ENCODE data around the gene COX7B2.

The COX7B2 gene

DNA sequence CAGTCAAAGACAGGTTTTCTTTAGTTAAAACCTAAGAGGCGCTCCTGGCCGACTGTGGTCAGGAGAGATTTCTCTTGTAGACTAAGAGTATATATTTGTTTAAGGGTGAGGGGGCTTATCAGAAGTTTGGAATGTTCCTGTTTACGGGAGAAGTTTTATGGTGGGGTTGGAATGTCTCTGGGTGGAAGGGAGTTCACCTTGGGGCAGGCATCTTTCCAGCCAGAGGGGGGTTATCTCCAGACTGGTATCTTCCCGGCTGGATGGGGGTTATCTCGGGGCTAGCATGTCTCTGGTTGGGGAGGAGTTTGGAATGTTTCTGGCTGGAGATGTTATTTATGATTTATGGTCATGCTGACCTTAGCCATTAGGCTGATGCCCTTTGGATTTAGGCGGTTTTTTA is 116.0 kb downstream of the COX7B2 start:
- Histone ChIP-seq H3K79me2 (ENCODE audit: control insufficient read depth, insufficient read depth, low read length) (no peaks in the 10 kb centered on the region), H3K4me2 (ENCODE audit: low read length) (no peak overlapping the region), H3K4me1 (ENCODE audit: control insufficient read depth, low read depth, low read length) (no peaks in the 10 kb centered on the region), H3K79me1 (ENCODE audit: low read length) (no peaks in the 10 kb centered on the region), H2BK5ac (ENCODE audit: low read length) (no peak overlapping the region), H2AK5ac (ENCODE audit: low read length) (no peak overlapping the region), H3K36me3 (ENCODE audit: control insufficient read depth, insufficient read depth, low read length) (no peaks in the 10 kb centered on the region), H3K27ac (ENCODE audit: low read depth, low read length) (no peak overlapping the region), H4K5ac (ENCODE audit: low read length) (no peak overlapping the region), H3K27me3 (ENCODE audit: insufficient read depth, low read length, poor library complexity) (no peaks in the 10 kb centered on the region), H3K4ac (ENCODE audit: low read depth, low read length) (no peak overlapping the region), H2BK15ac (replicated peaks; ENCODE audit: low read depth) (no peak overlapping the region), H2BK120ac (ENCODE audit: low read depth, low read length) (no peak overlapping the region), H3K18ac (ENCODE audit: low read length) (no peak overlapping the region), H3K9ac (ENCODE audit: low read length) (no peak overlapping the region), H3K56ac (ENCODE audit: low read length) (no peak overlapping the region), H3K23ac (ENCODE audit: low read length) (no peak overlapping the region), H4K8ac (ENCODE audit: low read depth, low read length) (no peak overlapping the region), H3K4me3 (ENCODE audit: low read length) (no peak overlapping the region)
- DNase-seq: peak; percentile 52
- WGBS (ENCODE audit: extremely low coverage, insufficient coverage, low lambda C conversion rate): no CpG with 5 or more reads among the region's 6 CpGs

DNA sequence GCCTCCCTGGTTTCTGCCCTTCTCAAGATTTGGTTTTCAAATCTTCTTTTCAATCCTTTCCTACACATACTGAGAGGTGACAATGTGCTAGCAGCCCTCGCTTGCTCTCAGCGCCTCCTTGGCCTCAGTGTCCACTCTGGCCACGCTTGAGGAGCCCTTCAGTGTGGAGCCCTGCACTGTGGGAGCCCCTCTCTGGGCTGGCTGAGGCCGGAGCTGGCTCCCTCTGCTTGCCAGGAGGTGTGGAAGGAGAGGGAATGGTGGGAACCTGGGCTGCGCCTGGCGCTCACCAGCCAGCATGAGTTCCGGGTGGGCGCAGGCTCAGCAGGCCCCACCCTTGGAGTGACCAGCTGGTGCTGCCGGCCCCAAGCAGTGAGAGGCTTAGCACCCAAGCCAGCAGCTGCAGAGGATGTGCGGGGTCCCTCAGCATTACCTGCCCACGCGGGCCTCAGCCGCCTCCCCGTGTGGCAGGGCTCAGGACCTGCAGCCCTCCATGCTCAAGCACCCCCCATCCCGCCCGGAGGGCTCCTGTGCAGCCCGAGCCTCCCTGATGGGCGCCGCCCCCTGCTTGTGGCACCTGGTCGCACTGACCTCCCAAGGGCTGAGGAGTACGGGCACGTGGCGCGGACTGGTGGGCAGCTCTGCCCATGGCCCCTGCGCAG is 127.5 kb downstream of the COX7B2 start:
- WGBS (ENCODE audit: extremely low coverage, insufficient coverage, low lambda C conversion rate): no CpG with 5 or more reads among the region's 25 CpGs
- Histone ChIP-seq H3K4ac (ENCODE audit: low read depth, low read length) (no peak overlapping the region), H3K9ac (ENCODE audit: low read length) (no peak overlapping the region), H3K23ac (ENCODE audit: low read length) (no peak overlapping the region), H3K18ac (ENCODE audit: low read length) (no peak overlapping the region), H2BK15ac (replicated peaks; ENCODE audit: low read depth) (no peak overlapping the region), H3K27ac (ENCODE audit: low read depth, low read length) (no peak overlapping the region), H3K79me1 (ENCODE audit: low read length) (no peaks in the 10 kb centered on the region), H3K4me2 (ENCODE audit: low read length) (no peak overlapping the region), H2AK5ac (ENCODE audit: low read length) (no peak overlapping the region), H3K27me3 (ENCODE audit: insufficient read depth, low read length, poor library complexity) (no peaks in the 10 kb centered on the region), H2BK120ac (ENCODE audit: low read depth, low read length) (no peak overlapping the region), H2BK5ac (ENCODE audit: low read length) (no peak overlapping the region), H4K8ac (ENCODE audit: low read depth, low read length) (no peak overlapping the region), H4K5ac (ENCODE audit: low read length) (no peak overlapping the region), H3K4me1 (ENCODE audit: control insufficient read depth, low read depth, low read length) (no peaks in the 10 kb centered on the region), H3K56ac (ENCODE audit: low read length) (no peak overlapping the region), H3K79me2 (ENCODE audit: control insufficient read depth, insufficient read depth, low read length) (no peaks in the 10 kb centered on the region), H3K36me3 (ENCODE audit: control insufficient read depth, insufficient read depth, low read length) (no peaks in the 10 kb centered on the region), H3K4me3 (ENCODE audit: low read length) (no peak overlapping the region)
- no peak for DNase-seq

GRCh38 chr4:46765465-46765864 is 143.6 kb downstream of the COX7B2 start:
- WGBS (ENCODE audit: extremely low coverage, insufficient coverage, low lambda C conversion rate): no CpG with 5 or more reads among the region's 2 CpGs
- Histone ChIP-seq H3K23ac (ENCODE audit: low read length) (no peak overlapping the region), H3K4me3 (ENCODE audit: low read length) (no peak overlapping the region), H2BK120ac (ENCODE audit: low read depth, low read length) (no peak overlapping the region), H3K56ac (ENCODE audit: low read length) (no peak overlapping the region), H3K9ac (ENCODE audit: low read length) (no peak overlapping the region), H2AK5ac (ENCODE audit: low read length) (no peak overlapping the region), H3K79me1 (ENCODE audit: low read length) (no peaks in the 10 kb centered on the region), H2BK15ac (replicated peaks; ENCODE audit: low read depth) (no peak overlapping the region), H3K18ac (ENCODE audit: low read length) (no peak overlapping the region), H3K4me1 (ENCODE audit: control insufficient read depth, low read depth, low read length) (no peaks in the 10 kb centered on the region), H4K8ac (ENCODE audit: low read depth, low read length) (no peak overlapping the region), H3K27ac (ENCODE audit: low read depth, low read length) (no peak overlapping the region), H3K27me3 (ENCODE audit: insufficient read depth, low read length, poor library complexity) (no peaks in the 10 kb centered on the region), H3K4me2 (ENCODE audit: low read length) (no peak overlapping the region), H3K4ac (ENCODE audit: low read depth, low read length) (no peak overlapping the region), H3K36me3 (ENCODE audit: control insufficient read depth, insufficient read depth, low read length) (no peaks in the 10 kb centered on the region), H2BK5ac (ENCODE audit: low read length) (no peak overlapping the region), H4K5ac (ENCODE audit: low read length) (no peak overlapping the region), H3K79me2 (ENCODE audit: control insufficient read depth, insufficient read depth, low read length) (no peaks in the 10 kb centered on the region)
- DNase-seq: no peak

GRCh38 chr4:46730075-46730474 is 179.0 kb downstream of the COX7B2 start:
- Histone ChIP-seq H3K23ac (ENCODE audit: low read length) (no peak overlapping the region), H2BK120ac (ENCODE audit: low read depth, low read length) (no peak overlapping the region), H3K4me3 (ENCODE audit: low read length) (no peak overlapping the region), H3K4me2 (ENCODE audit: low read length) (no peak overlapping the region), H4K5ac (ENCODE audit: low read length) (no peak overlapping the region), H3K36me3 (ENCODE audit: control insufficient read depth, insufficient read depth, low read length) (no peaks in the 10 kb centered on the region), H3K27ac (ENCODE audit: low read depth, low read length) (no peak overlapping the region), H2BK15ac (replicated peaks; ENCODE audit: low read depth) (no peak overlapping the region), H2BK5ac (ENCODE audit: low read length) (no peak overlapping the region), H2AK5ac (ENCODE audit: low read length) (no peak overlapping the region), H3K18ac (ENCODE audit: low read length) (no peak overlapping the region), H3K79me1 (ENCODE audit: low read length) (no peaks in the 10 kb centered on the region), H3K4ac (ENCODE audit: low read depth, low read length) (no peak overlapping the region), H3K79me2 (ENCODE audit: control insufficient read depth, insufficient read depth, low read length) (no peaks in the 10 kb centered on the region), H3K27me3 (ENCODE audit: insufficient read depth, low read length, poor library complexity) (no peaks in the 10 kb centered on the region), H3K9ac (ENCODE audit: low read length) (no peak overlapping the region), H3K56ac (ENCODE audit: low read length) (no peak overlapping the region), H3K4me1 (ENCODE audit: control insufficient read depth, low read depth, low read length) (no peaks in the 10 kb centered on the region), H4K8ac (ENCODE audit: low read depth, low read length) (no peak overlapping the region)
- no CpG with 5 or more reads among the region's 3 CpGs for WGBS (ENCODE audit: extremely low coverage, insufficient coverage, low lambda C conversion rate)
- no peak for DNase-seq

- no peak overlapping the region for H3K18ac ChIP-seq (ENCODE audit: low read length)
Observed at GRCh38 chr4:46720055-46720454, 189.0 kb downstream of the COX7B2 start.

GRCh38 chr4:46717950-46718349 is 191.1 kb downstream of the COX7B2 start:
- H3K4me1 ChIP-seq (ENCODE audit: control insufficient read depth, low read depth, low read length): no peaks in the 10 kb centered on the region
- H3K9ac ChIP-seq (ENCODE audit: low read length): no peak overlapping the region
- no peak overlapping the region for H3K27ac ChIP-seq (ENCODE audit: low read depth, low read length)
- DNase-seq: no peak
- H3K79me2 ChIP-seq (ENCODE audit: control insufficient read depth, insufficient read depth, low read length): no peaks in the 10 kb centered on the region
- H2BK15ac ChIP-seq (replicated peaks; ENCODE audit: low read depth): no peak overlapping the region
- H3K4me3 ChIP-seq (ENCODE audit: low read length): no peak overlapping the region
- H2BK5ac ChIP-seq (ENCODE audit: low read length): no peak overlapping the region
- no peak overlapping the region for H3K18ac ChIP-seq (ENCODE audit: low read length)
- H3K4ac ChIP-seq (ENCODE audit: low read depth, low read length): no peak overlapping the region
- H4K5ac ChIP-seq (ENCODE audit: low read length): no peak overlapping the region
- H3K4me2 ChIP-seq (ENCODE audit: low read length): no peak overlapping the region
- H3K23ac ChIP-seq (ENCODE audit: low read length): no peak overlapping the region
- H3K36me3 ChIP-seq (ENCODE audit: control insufficient read depth, insufficient read depth, low read length): no peaks in the 10 kb centered on the region
- WGBS (ENCODE audit: extremely low coverage, insufficient coverage, low lambda C conversion rate): no CpG with 5 or more reads among the region's 1 CpG
- H3K27me3 ChIP-seq (ENCODE audit: insufficient read depth, low read length, poor library complexity): no peaks in the 10 kb centered on the region
- H2AK5ac ChIP-seq (ENCODE audit: low read length): no peak overlapping the region
- H2BK120ac ChIP-seq (ENCODE audit: low read depth, low read length): no peak overlapping the region
- no peak overlapping the region for H4K8ac ChIP-seq (ENCODE audit: low read depth, low read length)
- H3K79me1 ChIP-seq (ENCODE audit: low read length): no peaks in the 10 kb centered on the region
- no peak overlapping the region for H3K56ac ChIP-seq (ENCODE audit: low read length)

More at GRCh38 chr4:46720055-46720454, 189.0 kb downstream of the COX7B2 start:
- H3K23ac ChIP-seq (ENCODE audit: low read length): no peak overlapping the region
- H3K79me2 ChIP-seq (ENCODE audit: control insufficient read depth, insufficient read depth, low read length): no peaks in the 10 kb centered on the region
- no peaks in the 10 kb centered on the region for H3K36me3 ChIP-seq (ENCODE audit: control insufficient read depth, insufficient read depth, low read length)
- no CpG with 5 or more reads among the region's 1 CpG for WGBS (ENCODE audit: extremely low coverage, insufficient coverage, low lambda C conversion rate)
- H3K4me2 ChIP-seq (ENCODE audit: low read length): no peak overlapping the region
- no peak overlapping the region for H3K4ac ChIP-seq (ENCODE audit: low read depth, low read length)
- H3K27me3 ChIP-seq (ENCODE audit: insufficient read depth, low read length, poor library complexity): no peaks in the 10 kb centered on the region
- no peak for DNase-seq
- no peak overlapping the region for H3K56ac ChIP-seq (ENCODE audit: low read length)
- H3K4me1 ChIP-seq (ENCODE audit: control insufficient read depth, low read depth, low read length): no peaks in the 10 kb centered on the region
- no peak overlapping the region for H2AK5ac ChIP-seq (ENCODE audit: low read length)
- no peaks in the 10 kb centered on the region for H3K79me1 ChIP-seq (ENCODE audit: low read length)
- H2BK15ac ChIP-seq (replicated peaks; ENCODE audit: low read depth): no peak overlapping the region
- H2BK120ac ChIP-seq (ENCODE audit: low read depth, low read length): no peak overlapping the region
- H3K9ac ChIP-seq (ENCODE audit: low read length): no peak overlapping the region
- no peak overlapping the region for H3K27ac ChIP-seq (ENCODE audit: low read depth, low read length)
- no peak overlapping the region for H4K8ac ChIP-seq (ENCODE audit: low read depth, low read length)
- no peak overlapping the region for H4K5ac ChIP-seq (ENCODE audit: low read length)
- H2BK5ac ChIP-seq (ENCODE audit: low read length): no peak overlapping the region
- H3K4me3 ChIP-seq (ENCODE audit: low read length): no peak overlapping the region
